D721Med (cell line): Measurements from ENCODE around the gene GUCY2F.

Source experiments
- DNase-seq: peaks from one replicate; pipeline ENCODE4 v3.0.0; 2011; ENCODE audit warnings: low spot score; ENCODE audit not compliant: insufficient read length
- FAIRE-seq: peaks from 2 replicates; lab custom pipeline; 2011; peaks lifted over from hg19 to GRCh38; lab: Jason Lieb, UNC
- TF ChIP-seq, protein P1 (sequence below): IDR thresholded peaks from 2 replicates; pipeline ENCODE4 v1.5.1; 2012; ENCODE audit warnings: mild to moderate bottlenecking, control low read depth; ENCODE audit not compliant: insufficient read depth; ENCODE audit errors: missing control alignments

Gene GUCY2F

DNA sequence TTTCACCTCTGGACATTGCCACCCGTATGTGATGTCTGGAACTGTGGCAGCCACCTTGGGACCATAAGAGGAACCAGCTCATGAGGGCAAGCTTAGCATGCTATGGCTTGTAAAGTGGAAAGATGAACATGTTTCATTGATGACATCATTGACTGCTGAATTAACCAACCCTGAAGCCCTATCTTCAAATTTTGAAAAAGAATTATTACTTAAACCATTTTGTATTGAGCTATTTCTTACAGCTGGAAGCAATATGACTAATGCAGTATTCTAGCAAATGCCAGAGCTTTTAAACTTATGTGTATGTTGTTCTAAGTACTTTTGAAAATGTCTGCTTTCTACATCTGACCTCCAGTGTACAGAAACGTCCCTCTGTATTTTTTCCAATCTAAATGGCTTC is 18.1 kb downstream of the GUCY2F start:
- no peak for DNase-seq
- TF ChIP-seq, protein P1, sequence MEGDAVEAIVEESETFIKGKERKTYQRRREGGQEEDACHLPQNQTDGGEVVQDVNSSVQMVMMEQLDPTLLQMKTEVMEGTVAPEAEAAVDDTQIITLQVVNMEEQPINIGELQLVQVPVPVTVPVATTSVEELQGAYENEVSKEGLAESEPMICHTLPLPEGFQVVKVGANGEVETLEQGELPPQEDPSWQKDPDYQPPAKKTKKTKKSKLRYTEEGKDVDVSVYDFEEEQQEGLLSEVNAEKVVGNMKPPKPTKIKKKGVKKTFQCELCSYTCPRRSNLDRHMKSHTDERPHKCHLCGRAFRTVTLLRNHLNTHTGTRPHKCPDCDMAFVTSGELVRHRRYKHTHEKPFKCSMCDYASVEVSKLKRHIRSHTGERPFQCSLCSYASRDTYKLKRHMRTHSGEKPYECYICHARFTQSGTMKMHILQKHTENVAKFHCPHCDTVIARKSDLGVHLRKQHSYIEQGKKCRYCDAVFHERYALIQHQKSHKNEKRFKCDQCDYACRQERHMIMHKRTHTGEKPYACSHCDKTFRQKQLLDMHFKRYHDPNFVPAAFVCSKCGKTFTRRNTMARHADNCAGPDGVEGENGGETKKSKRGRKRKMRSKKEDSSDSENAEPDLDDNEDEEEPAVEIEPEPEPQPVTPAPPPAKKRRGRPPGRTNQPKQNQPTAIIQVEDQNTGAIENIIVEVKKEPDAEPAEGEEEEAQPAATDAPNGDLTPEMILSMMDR = no peak
- FAIRE-seq = no peak

GRCh38 chrX:109448282-109448938 is 33.5 kb downstream of the GUCY2F start:
- TF ChIP-seq, protein P1 = no peak
- DNase-seq = no peak
- FAIRE-seq = no peak

DNA sequence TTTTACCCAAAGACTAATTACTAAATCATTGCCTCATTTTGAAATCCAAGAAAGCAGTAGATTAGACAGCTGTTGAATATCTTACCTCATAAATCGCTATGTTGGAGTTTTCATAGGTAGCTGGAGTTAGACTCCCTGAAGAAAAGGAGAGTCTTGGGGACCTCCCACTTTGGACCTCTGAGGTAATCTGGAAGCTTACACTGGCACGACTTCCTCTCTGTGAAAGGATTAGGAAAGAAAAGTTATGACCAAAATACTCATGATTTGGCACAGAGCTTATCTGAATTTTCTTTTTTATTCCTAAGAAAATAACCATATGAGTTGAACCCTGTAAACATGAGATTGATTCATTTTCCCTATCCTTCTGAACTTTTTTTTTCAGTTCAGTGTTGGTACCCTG is 40.6 kb downstream of the GUCY2F start:
- DNase-seq = no peak
- no peak for FAIRE-seq

GRCh38 chrX:109440475-109440874 is 41.4 kb downstream of the GUCY2F start:
- FAIRE-seq (no peak), DNase-seq (no peak)
- TF ChIP-seq, protein P1 = no peak

More for the DNA sequence above, 40.6 kb downstream of the GUCY2F start:
- TF ChIP-seq, protein P1 = no peak

DNA sequence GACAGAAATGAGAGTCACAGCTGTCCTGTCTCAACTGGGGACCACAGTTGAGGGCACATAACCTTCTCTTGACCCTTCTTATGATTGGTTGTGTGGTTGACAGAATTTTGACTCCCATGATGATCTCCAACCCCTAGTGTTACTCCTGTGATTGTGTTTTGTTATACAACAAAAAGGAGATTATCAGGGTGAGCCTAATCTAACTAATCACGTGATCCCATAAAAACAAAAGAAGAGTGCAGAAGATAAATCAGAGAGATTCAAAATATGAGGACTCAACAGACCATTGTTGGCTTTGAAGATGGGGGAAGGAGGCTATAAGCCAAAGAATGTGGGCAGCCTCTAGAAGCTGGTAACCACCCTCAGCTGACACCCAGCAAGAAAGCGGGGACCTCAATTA is 72.7 kb downstream of the GUCY2F start:
- DNase-seq (no peak), FAIRE-seq (no peak)
- TF ChIP-seq, protein P1 = no peak

DNA sequence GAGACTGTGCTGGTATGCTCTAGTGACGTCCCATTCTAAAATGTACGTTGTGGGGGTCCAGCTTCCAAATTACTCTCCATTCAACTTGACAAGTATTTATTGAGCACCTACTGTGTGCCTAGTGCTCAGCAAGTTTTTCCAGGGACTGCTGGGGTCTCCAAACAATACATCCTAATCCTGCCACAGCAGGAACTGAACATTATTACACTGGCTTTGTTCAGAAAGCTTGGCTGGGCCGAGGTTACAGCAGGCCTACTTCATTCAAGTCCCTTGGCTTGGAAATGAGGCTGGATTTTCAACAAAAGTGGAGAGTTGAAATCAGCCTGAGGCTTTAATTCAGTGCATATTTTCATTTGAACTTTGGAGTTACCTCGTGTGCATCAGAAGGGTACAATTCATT is 78.0 kb downstream of the GUCY2F start:
- TF ChIP-seq, protein P1 = no peak
- FAIRE-seq = no peak
- no peak for DNase-seq

DNA sequence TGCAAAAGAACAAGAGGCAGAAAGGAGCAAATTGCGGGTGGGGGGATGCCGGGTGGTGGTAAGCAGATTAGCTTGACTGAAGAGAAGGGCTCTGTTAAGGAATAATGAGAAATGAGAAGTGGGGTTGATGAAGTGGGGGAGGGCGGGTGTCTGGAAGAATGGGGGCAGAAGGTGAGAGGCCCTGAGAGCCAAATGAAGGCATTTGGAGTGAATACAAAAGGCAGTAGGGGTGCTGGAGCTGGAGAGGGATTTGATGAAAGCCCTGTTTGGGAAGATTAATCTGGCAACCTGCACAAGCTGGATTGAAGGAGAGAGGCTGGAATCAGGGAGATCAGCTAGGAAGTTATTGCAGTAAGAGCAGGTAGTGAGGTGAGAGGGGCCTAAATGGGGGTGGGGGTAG is 82.1 kb downstream of the GUCY2F start:
- FAIRE-seq (no peak), DNase-seq (no peak)
- TF ChIP-seq, protein P1 = no peak
